HG03432 (cell line): ENCODE results near the gene CRBN.

Source experiments
- ATAC-seq: cut with Tn5 transposase; IDR thresholded peaks from one replicate; pipeline ENCODE4 v1.9.1; 2021; ENCODE audit warnings: mild to moderate bottlenecking, moderate library complexity; ENCODE audit not compliant: unreplicated experiment

The CRBN gene

GRCh38 chr3:3179407-3180094, at the start of gene CRBN:
TSS of gene CRBN (minus strand) at chr3:3179691. CDS start at chr3:3179687, 4 bp downstream.
- peak; percentile 99 for ATAC-seq

- no peak for ATAC-seq
Observed at GRCh38 chr3:3227640-3228039, 48.1 kb upstream of the CRBN start.

- no peak for ATAC-seq
Observed at GRCh38 chr3:3221528-3221927, 42.0 kb upstream of the CRBN start.

- no peak for ATAC-seq
Observed at GRCh38 chr3:3216401-3216800, 36.9 kb upstream of the CRBN start.

GRCh38 chr3:3212781-3213440, 33.4 kb upstream of the CRBN start:
- no peak for ATAC-seq

GRCh38 chr3:3209714-3210113, 30.2 kb upstream of the CRBN start:
- no peak for ATAC-seq

- ATAC-seq, result peak; percentile 48
Observed at GRCh38 chr3:3209057-3209456, 29.6 kb upstream of the CRBN start.

- peak; percentile 95 for ATAC-seq
Observed at GRCh38 chr3:3201611-3202010, 22.1 kb upstream of the CRBN start.

GRCh38 chr3:3200632-3201212, 21.2 kb upstream of the CRBN start:
- peak; percentile 62 for ATAC-seq

- no peak for ATAC-seq
Observed at GRCh38 chr3:3199306-3199705, 19.8 kb upstream of the CRBN start.

GRCh38 chr3:3196148-3196861, 16.8 kb upstream of the CRBN start:
- no peak for ATAC-seq

GRCh38 chr3:3194861-3195260, 15.4 kb upstream of the CRBN start:
- ATAC-seq, result no peak

- no peak for ATAC-seq
Observed at GRCh38 chr3:3192286-3192675, 12.8 kb upstream of the CRBN start.

- peak; percentile 42 for ATAC-seq
Observed at GRCh38 chr3:3191675-3192285, 12.3 kb upstream of the CRBN start.

GRCh38 chr3:3189961-3190360, 10.5 kb upstream of the CRBN start:
- no peak for ATAC-seq

- no peak for ATAC-seq
Observed at GRCh38 chr3:3189102-3189727, 9.7 kb upstream of the CRBN start.

GRCh38 chr3:3184876-3185275, 5.4 kb upstream of the CRBN start:
- ATAC-seq, result no peak

- ATAC-seq, result no peak
Observed at GRCh38 chr3:3180456-3180855, 965 bp upstream of the CRBN start.

GRCh38 chr3:3178498-3179328, 778 bp downstream of the CRBN start:
- peak; percentile 0 for ATAC-seq
